ENCODE results near the gene FRS2. TPM values are rescaled to one million over a fixed set of nuclear protein-coding genes. Genes with fewer than 3 reads are reported as not detected.
A peak's percentile ranks its signal among the peaks of the same experiment; 100 is the strongest.
"Not testable (repeated sequence)": the region's sequence is repeated elsewhere in the genome, so short reads cannot be mapped to it uniquely, and the experiment has no call there.

Gene FRS2
- total RNA-seq, 2 donors from 2014 or later: 26.8 to 27.9 TPM

- Mint-ChIP-seq H3K4me1 (no peaks in the 10 kb centered on the region), H3K36me3 (ENCODE audit: low read depth) (no peaks in the 10 kb centered on the region), H3K27me3 (no peaks in the 10 kb centered on the region), H3K27ac (no peak overlapping the region), H3K4me3 (no peak overlapping the region)
- ATAC-seq (no peak), DNase-seq (no peak)
- no peaks in the 10 kb centered on the region for H3K9me3 ChIP-seq (ENCODE audit: control insufficient read depth, low read length, poor library complexity, severe bottlenecking)
Observed at GRCh38 chr12:69440016-69440415, 30.2 kb upstream of the FRS2 start.

GRCh38 chr12:69440886-69441285, 29.3 kb upstream of the FRS2 start:
- ATAC-seq (no peak), DNase-seq (no peak)
- Mint-ChIP-seq H3K4me3 (no peak overlapping the region), H3K36me3 (ENCODE audit: low read depth) (no peaks in the 10 kb centered on the region), H3K27me3 (no peaks in the 10 kb centered on the region), H3K4me1 (no peaks in the 10 kb centered on the region), H3K27ac (no peak overlapping the region)
- no peaks in the 10 kb centered on the region for H3K9me3 ChIP-seq (ENCODE audit: control insufficient read depth, low read length, poor library complexity, severe bottlenecking)

GRCh38 chr12:69442894-69443293, 27.3 kb upstream of the FRS2 start:
- Mint-ChIP-seq H3K27ac (no peak overlapping the region), H3K4me1 (no peaks in the 10 kb centered on the region), H3K36me3 (ENCODE audit: low read depth) (no peaks in the 10 kb centered on the region), H3K4me3 (no peak overlapping the region), H3K27me3 (no peaks in the 10 kb centered on the region)
- ATAC-seq (no peak), DNase-seq (no peak)
- H3K9me3 ChIP-seq (ENCODE audit: control insufficient read depth, low read length, poor library complexity, severe bottlenecking): no peaks in the 10 kb centered on the region

DNA sequence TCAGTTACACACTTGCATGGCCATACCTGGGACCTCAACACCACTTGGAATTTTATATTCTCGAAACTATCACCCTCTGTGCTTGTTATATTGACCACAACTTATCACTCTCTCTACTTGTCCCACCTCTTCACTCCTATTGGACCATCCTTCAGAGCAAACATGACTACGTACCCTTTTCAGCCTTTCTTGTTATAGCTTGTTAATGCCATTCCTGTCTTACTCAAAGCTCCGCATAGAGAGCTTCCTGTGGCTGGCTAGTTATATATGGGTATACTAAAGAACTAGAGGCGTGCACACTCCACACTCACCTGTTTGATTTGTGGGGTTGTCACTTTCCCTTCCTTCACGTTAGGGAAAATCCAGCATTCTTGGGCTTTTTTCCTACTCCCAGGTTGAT, 26.3 kb upstream of the FRS2 start:
- Mint-ChIP-seq H3K27ac (no peak overlapping the region), H3K4me1 (no peaks in the 10 kb centered on the region)

DNA sequence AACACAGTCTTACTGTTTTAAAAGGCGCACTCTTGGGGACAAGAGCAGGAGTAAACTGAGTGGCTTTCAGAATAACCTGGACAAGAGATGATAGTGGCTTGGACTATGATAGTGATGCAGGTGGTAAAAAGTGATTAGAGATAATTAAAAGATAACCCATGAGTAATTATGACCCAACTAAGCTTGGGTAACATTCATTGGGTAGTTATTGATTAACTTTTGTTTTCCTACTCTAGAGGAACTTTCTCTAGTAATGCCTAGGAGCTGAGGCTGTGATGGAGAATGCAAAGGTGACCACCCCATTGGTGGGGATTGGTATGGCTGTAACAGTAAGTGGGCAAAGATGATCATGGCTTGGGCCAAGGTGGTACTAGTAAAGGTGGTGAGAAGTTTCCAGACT, 22.3 kb upstream of the FRS2 start:
- Mint-ChIP-seq H3K4me1 (no peaks in the 10 kb centered on the region), H3K4me3 (no peak overlapping the region), H3K27ac (no peak overlapping the region), H3K36me3 (ENCODE audit: low read depth) (no peaks in the 10 kb centered on the region), H3K27me3 (no peaks in the 10 kb centered on the region)
- H3K9me3 ChIP-seq (ENCODE audit: control insufficient read depth, low read length, poor library complexity, severe bottlenecking): no peaks in the 10 kb centered on the region
- ATAC-seq (no peak), DNase-seq (no peak)

More for the DNA sequence above, 26.3 kb upstream of the FRS2 start:
- DNase-seq (no peak), ATAC-seq (no peak)
- no peaks in the 10 kb centered on the region for H3K9me3 ChIP-seq (ENCODE audit: control insufficient read depth, low read length, poor library complexity, severe bottlenecking)
- Mint-ChIP-seq H3K27me3 (no peaks in the 10 kb centered on the region), H3K36me3 (ENCODE audit: low read depth) (no peaks in the 10 kb centered on the region), H3K4me3 (no peak overlapping the region)

- not testable (repeated sequence) for H3K27ac Mint-ChIP-seq; H3K9me3 ChIP-seq (ENCODE audit: control insufficient read depth, low read length, poor library complexity, severe bottlenecking); DNase-seq; ATAC-seq; H3K36me3 Mint-ChIP-seq (ENCODE audit: low read depth); H3K27me3 Mint-ChIP-seq; H3K4me1 Mint-ChIP-seq
- H3K4me3 Mint-ChIP-seq: peak overlapping the region; percentile 9
Observed at GRCh38 chr12:69452598-69453132, 17.5 kb upstream of the FRS2 start.

DNA sequence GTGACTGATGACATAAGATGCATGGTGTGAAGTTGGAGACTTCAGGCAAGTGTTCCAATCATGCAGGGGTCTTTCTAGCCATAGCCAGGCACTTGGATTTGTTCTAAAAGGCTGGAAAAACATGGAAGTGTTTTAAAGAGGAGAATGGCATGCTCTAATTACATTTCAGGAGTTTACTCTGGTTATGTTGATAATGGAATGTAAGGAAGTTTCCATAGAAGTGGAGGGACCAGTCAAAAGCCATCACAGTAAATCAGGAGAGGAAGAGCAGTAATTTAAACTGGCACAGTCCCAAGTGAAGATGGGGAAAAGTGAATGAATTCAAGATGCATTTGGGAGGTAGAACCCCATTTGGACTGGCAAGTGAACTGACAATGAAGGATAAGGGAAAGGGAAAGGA, 13.9 kb upstream of the FRS2 start:
- Mint-ChIP-seq H3K27ac (no peak overlapping the region), H3K36me3 (ENCODE audit: low read depth) (no peaks in the 10 kb centered on the region), H3K4me3 (no peak overlapping the region), H3K4me1 (no peaks in the 10 kb centered on the region), H3K27me3 (peaks cover 17% of the 10 kb centered on the region)
- no peaks in the 10 kb centered on the region for H3K9me3 ChIP-seq (ENCODE audit: control insufficient read depth, low read length, poor library complexity, severe bottlenecking)
- no peak for ATAC-seq
- no peak for DNase-seq

DNA sequence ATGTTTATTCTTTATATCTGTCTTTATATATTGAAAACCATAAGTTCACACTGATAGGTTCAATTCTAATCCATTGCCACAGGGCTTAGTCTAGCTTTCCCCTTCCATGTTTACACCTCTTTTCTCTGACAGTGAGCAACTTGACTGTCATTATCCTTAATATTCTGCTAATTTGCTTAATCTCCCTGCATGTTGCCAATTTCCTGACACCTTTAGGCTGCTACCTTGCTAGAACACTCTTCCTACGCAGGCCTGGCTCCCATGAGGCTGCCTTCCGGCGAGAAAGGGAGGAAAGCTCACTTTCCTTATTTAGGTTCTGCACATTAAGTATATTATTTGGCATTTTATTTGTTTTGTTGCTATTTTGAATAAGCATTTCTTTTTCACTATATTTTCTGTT, 12.8 kb upstream of the FRS2 start:
- no peaks in the 10 kb centered on the region for H3K4me1 Mint-ChIP-seq
- H3K4me3 Mint-ChIP-seq: no peak overlapping the region
- DNase-seq (no peak), ATAC-seq (no peak)
- H3K27ac Mint-ChIP-seq: no peak overlapping the region
- no peaks in the 10 kb centered on the region for H3K9me3 ChIP-seq (ENCODE audit: control insufficient read depth, low read length, poor library complexity, severe bottlenecking)
- H3K36me3 Mint-ChIP-seq (ENCODE audit: low read depth): no peaks in the 10 kb centered on the region
- peaks cover 17% of the 10 kb centered on the region for H3K27me3 Mint-ChIP-seq

- no peak for DNase-seq
- no peaks in the 10 kb centered on the region for H3K9me3 ChIP-seq (ENCODE audit: control insufficient read depth, low read length, poor library complexity, severe bottlenecking)
- H3K4me3 Mint-ChIP-seq: no peak overlapping the region
- no peaks in the 10 kb centered on the region for H3K36me3 Mint-ChIP-seq (ENCODE audit: low read depth)
- H3K27me3 Mint-ChIP-seq: peaks cover 17% of the 10 kb centered on the region
- no peak overlapping the region for H3K27ac Mint-ChIP-seq
- ATAC-seq: no peak
- no peaks in the 10 kb centered on the region for H3K4me1 Mint-ChIP-seq
Observed at GRCh38 chr12:69459477-69459876, 10.7 kb upstream of the FRS2 start.

DNA sequence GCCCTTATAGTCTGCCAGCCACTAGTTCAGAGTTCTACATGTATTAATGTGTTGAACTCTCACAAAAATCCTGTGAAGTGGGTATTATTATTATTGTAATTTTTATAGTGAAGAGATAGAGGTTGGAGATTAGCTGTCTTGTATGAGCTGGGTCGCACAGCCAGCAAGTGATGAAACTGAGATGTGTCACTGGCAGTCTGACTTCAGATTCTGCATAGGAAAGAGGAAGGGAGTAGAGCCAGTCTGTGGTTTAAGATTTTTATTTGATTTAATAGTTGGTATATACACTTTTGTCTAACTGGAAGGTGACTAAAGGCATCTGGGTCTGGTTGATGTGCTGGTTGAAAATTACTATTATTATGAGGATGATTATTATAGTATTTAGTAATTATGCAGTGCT, 5.8 kb upstream of the FRS2 start:
- DNase-seq: no peak

DNA sequence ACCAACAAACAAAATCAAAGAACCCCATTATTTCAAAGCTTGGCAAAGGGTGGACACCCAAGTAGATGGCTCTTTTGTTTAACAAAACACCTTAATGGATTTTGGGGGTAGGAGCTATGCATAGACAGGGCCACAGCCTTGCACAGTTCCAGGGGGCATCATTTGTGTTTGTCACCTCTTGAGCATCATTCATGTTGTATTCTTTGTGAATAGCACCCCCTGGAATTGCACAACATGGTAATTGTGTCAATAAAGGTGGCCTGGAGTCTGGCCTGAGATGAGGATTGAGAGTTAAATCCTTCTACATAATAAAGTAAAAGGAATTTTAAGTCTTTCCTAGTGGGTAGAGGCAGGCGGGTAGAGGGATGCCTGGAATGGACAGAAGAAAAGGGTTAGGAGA, 3.3 kb upstream of the FRS2 start:
- no peak overlapping the region for H3K27ac Mint-ChIP-seq
- H3K36me3 Mint-ChIP-seq (ENCODE audit: low read depth): no peaks in the 10 kb centered on the region
- no peak overlapping the region for H3K4me3 Mint-ChIP-seq
- DNase-seq (no peak), ATAC-seq (no peak)
- H3K4me1 Mint-ChIP-seq: peaks cover 12% of the 10 kb centered on the region
- H3K9me3 ChIP-seq (ENCODE audit: control insufficient read depth, low read length, poor library complexity, severe bottlenecking): no peaks in the 10 kb centered on the region
- no peaks in the 10 kb centered on the region for H3K27me3 Mint-ChIP-seq

More for the DNA sequence above, 5.8 kb upstream of the FRS2 start:
- Mint-ChIP-seq H3K27ac (no peak overlapping the region), H3K4me3 (no peak overlapping the region), H3K27me3 (peaks cover 11% of the 10 kb centered on the region), H3K36me3 (ENCODE audit: low read depth) (no peaks in the 10 kb centered on the region), H3K4me1 (no peaks in the 10 kb centered on the region)
- ATAC-seq: no peak
- no peaks in the 10 kb centered on the region for H3K9me3 ChIP-seq (ENCODE audit: control insufficient read depth, low read length, poor library complexity, severe bottlenecking)

DNA sequence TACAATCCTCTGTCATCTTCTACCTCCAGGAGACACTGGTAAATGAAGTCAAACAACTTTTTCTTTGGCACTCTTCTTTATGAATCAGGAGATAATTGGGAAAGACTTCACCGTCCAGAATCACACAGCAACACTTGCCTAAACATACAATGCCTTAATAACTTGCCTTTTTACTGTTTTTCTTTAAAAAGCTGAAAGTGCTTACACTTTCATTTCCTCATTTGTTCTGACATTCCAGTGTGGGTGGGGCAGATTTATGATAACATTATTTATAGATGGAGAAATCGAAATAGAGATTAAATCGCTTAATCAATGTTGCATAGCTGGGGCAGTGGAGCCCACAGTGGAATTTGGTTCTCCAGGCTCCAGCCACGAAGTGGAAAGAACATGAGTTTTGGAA, 2.8 kb upstream of the FRS2 start:
- Mint-ChIP-seq H3K27me3 (no peaks in the 10 kb centered on the region), H3K36me3 (ENCODE audit: low read depth) (no peaks in the 10 kb centered on the region), H3K4me3 (no peak overlapping the region), H3K27ac (no peak overlapping the region), H3K4me1 (peaks cover 17% of the 10 kb centered on the region)
- DNase-seq: no peak
- H3K9me3 ChIP-seq (ENCODE audit: control insufficient read depth, low read length, poor library complexity, severe bottlenecking): no peaks in the 10 kb centered on the region
- no peak for ATAC-seq

- H3K27me3 Mint-ChIP-seq: no peaks in the 10 kb centered on the region
Observed at GRCh38 chr12:69468237-69469026, 1.8 kb upstream of the FRS2 start.

GRCh38 chr12:69469854-69470188, 367 bp upstream of the FRS2 start:
- no peak for DNase-seq
- H3K27ac Mint-ChIP-seq: peak overlapping the region; percentile 94
- H3K4me1 Mint-ChIP-seq: peaks cover 34% of the 10 kb centered on the region
- H3K4me3 Mint-ChIP-seq: peak overlapping the region; percentile 96
- no peaks in the 10 kb centered on the region for H3K27me3 Mint-ChIP-seq
- H3K9me3 ChIP-seq (ENCODE audit: control insufficient read depth, low read length, poor library complexity, severe bottlenecking): no peaks in the 10 kb centered on the region
- H3K36me3 Mint-ChIP-seq (ENCODE audit: low read depth): peaks cover 4% of the 10 kb centered on the region
- no peak for ATAC-seq

More at GRCh38 chr12:69468237-69469026, 1.8 kb upstream of the FRS2 start:
- no peaks in the 10 kb centered on the region for H3K9me3 ChIP-seq (ENCODE audit: control insufficient read depth, low read length, poor library complexity, severe bottlenecking)
- Mint-ChIP-seq H3K36me3 (ENCODE audit: low read depth) (peaks cover 2% of the 10 kb centered on the region), H3K27ac (no peak overlapping the region), H3K4me1 (peaks cover 26% of the 10 kb centered on the region), H3K4me3 (no peak overlapping the region)
- no peak for DNase-seq
- no peak for ATAC-seq

Measured in T-helper 17 cell (primary cell).